GM18907 (cell line): ENCODE measurements around the gene FXYD2.
"Not testable (repeated sequence)": the region's sequence is repeated elsewhere in the genome, so short reads cannot be mapped to it uniquely, and the experiment has no call there.

ENCODE experiments used
- ATAC-seq: cut with Tn5 transposase; IDR thresholded peaks from one replicate; pipeline ENCODE4 v1.9.1; 2021; ENCODE audit warnings: mild to moderate bottlenecking, moderate library complexity; ENCODE audit not compliant: unreplicated experiment

Gene FXYD2

DNA sequence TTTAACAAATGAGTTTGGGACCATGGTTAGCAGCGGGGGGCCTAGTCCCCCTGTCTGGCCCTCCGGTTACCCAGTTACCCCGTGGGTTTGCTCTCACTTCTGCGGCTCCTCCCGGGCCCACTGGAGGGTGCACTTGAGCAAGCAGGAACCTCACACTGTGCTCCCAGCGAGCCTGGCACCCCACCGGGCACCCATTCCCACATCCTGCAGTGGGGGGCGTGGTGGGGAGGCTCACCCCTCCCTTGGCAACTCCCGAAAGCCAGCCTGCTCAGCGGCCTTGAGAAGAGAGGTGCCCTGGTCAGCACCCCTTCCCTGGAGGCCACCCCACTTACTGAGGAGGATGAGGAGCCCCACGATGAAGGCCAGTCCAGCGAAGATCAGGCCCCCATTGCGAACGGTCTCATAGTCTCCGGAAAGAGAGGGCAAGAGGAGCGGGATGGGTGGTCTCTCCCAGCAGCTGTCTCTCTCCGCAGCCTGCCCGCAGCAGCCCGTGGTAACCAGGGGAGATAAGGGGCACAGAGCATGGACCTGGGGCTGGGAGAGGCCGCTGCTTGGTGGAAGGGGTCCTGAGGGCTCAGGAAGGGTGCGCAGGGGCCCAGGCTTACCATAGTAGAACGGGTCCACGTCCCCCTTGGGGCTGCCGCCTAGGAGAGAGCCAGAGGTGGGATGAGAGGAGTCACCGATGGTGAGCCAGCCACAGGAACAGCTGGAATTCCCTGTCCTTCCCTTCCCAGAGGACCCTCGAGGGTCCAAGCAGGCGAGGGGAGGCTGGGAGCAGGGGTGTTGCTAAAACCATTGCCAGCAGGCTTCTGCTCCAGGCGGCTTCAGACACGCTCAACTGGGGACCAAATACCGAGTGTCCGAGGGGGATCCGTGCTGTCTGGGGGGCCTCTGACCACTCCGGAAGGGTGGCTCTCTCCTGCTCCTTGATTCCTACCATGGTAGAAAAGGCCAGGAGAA, 2.2 kb downstream of the FXYD2 start:
- no peak for ATAC-seq

DNA sequence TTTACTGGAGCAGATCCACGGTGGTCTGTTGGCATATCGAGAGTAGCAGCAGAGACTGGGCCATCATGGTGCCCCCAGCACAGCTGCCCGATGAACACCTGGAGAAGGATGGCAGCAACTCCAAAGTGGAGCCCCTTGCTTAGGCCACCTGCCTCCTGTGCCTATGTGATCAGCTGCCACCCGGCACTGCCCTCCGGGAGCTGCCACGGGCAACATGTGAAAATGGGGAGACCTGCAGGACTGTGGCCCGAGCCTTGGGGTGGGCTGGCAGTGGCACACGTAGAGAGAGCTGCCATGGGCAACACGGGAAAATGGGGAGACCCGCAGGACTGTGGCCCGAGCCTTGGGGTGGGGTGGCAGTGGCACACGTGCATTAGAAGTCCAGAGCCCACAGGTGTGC, 3.1 kb downstream of the FXYD2 start:
- ATAC-seq: no peak

DNA sequence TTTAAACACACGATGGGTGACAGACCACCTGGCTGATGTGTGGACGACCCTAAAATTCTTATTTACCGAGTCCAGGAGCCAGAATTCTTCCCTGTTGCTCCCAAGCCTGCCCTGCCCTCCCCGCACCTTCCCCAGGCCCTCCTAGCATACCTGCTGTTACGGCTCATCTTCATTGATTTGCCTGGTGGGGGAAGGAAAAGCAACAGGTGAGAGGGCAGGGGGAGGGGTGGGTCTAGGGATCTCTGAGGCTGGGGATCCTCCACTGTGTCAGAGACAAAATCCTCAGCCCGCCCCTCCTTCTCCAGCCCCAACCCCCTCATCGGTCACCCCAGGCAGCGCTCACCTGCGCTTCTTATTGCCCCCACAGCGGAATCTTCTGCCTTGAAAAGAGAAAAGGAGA, 4.0 kb downstream of the FXYD2 start:
- no peak for ATAC-seq

DNA sequence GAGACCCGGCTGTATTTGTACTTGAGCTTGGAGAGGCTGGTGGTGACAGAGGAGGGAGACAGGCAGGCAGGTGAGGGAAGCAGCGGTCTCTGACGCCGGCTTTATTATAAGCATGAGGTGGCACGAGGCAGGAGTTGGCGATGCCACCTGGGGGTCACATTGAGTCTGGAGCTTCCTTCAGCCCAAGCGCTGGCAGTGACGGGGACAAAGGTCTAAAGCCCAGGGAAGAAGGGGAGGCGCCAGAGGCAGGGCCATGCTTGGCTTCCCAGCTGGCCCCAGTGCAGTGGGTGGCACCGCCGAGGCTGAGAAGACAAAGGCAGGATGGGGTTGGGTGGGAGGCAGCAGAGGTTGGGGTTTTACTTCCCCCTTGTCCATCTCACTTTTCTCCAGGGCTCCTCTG, 4.5 kb downstream of the FXYD2 start:
- ATAC-seq: no peak

DNA sequence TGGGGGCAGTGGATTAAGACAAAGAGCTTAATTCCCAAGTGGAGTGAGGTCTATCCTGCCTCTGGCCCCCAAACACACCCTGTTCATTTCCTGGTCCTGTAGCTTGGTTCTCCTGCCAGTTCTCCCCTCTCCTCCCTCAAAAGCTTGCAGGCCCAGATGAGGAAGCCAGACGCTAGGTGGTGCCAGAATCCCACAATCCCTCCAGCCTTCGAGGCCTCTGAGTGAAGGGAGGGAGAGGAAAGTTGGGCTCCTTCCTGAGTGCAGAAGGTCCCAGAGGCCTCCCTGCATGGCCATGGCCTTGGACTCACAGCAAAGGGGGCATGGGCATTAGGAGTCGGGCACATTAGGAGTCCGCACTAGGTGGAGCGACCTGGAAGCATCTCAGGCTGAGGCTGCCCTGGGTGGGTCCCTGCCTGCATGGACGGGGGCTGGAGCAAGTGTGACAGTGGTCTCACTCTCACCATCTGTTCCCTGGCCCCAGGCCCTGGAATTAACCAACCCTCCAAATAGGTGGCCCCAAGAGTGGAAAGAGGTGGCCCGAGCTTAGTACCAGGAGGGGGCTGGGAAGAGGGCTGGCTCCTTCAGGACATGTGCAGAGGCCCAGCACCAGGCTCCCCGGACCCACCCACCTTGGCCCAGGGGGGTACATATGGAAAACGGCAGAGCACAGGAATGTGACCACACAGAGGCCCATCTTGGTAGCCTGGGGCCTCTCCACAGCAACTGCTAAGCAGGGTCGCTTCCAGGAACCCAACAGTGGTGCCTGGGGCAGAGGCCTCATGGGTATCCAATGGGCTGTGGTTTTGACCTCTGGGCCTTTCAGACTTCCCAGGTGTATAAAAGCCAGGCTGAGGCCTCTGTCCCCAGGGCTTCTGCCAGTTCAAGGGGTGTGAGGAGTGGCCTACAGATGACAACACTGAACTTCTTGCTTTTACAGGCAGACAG, 5.2 kb downstream of the FXYD2 start:
- no peak for ATAC-seq

DNA sequence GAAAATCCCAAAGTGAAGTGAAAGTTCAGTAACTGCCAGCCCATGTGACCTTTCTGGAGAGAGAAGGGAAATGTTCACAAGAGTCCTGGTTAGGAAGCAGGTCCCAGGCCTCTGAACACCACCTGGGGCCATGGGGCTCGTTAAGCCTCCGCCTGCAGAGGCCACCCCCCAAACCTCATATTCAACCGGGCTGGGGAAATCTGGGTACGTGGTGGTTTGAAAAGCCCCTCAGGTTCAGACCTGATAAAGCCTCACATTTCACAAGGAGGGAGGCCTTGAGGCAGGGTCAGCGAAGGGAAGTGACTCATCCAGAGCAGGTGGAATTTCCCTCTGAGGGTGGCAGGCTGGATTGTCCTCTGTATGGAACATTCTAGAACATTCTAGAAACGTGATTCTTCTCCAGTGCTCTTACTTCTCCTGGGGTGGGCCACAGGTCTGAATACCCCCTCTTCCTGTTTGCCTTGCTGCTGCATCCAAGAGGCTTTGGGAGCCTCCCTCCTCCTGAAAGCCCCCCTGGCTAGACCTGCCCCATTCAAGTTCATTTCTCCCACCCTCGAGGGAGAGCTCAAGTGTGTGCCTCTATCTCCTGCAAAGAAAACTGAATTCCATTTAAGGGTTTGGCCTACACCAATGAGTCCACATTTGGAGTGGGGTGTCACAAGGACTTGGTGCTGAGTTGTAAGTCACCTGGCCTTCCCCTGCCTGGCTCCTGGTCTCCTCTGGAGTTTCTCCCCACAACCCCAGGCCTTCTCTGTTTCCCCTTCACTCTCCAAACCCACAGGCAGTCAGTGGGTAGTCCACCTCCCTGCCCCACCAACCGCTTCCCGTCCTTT, 6.3 kb downstream of the FXYD2 start:
- peak; percentile 32 for ATAC-seq

DNA sequence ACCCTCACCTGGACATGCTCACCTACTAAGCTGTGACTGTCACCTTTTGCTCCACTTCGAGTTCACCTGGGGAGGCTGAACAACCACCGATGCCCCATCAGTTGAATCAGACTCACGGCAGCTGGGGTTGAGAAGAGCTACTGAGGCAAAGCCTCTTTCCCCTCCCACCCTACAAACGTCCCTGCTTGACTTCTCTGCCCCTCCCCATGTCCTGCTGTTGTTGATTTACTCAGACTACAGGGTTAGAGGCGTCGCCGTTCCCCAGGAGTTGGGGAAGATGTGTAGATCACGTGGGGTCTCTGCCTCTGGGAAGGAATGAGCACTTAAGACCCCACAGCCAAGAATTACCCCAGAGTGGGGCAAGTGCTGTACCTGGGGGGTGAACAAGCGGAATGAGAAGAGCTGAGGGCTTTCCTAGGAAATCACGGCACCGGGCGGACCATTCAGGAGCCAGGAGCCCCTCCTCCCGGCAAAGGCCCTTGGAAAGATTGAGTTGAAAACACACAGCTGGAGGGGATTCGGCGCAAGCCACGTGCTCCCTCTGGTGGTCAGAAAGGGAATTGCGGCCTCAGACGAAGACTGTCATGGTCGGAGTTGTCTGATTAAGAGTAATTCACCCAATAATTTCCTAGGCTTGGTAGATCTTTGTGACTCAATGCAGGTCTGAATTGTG, 7.0 kb downstream of the FXYD2 start:
- peak; percentile 27 for ATAC-seq

DNA sequence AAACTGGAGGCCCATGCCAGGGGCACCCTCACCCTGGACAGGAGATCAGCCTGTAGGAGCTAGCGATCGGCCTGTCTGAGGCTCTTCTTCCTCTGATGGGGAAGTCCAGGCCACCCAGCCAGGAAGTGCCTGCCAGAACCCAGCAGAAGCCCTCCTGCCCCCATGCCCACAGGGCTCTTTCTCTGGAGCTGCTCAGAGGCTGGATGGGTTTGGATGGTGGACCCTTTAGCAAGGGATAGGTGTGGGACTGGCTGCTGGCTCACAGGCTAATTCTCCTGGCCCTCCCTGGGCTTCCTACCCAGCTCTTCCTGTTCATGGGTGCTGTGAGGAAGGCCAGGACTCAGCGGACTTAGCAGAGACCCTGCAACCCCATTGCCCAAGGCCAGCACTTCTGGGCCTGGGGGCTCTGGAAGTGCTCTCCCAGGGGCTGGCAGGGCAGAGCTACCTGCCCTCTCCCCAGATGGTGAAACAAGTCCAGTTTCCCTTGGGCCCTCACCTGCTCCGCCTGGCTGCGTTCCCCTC, 7.6 kb downstream of the FXYD2 start:
- ATAC-seq: no peak

DNA sequence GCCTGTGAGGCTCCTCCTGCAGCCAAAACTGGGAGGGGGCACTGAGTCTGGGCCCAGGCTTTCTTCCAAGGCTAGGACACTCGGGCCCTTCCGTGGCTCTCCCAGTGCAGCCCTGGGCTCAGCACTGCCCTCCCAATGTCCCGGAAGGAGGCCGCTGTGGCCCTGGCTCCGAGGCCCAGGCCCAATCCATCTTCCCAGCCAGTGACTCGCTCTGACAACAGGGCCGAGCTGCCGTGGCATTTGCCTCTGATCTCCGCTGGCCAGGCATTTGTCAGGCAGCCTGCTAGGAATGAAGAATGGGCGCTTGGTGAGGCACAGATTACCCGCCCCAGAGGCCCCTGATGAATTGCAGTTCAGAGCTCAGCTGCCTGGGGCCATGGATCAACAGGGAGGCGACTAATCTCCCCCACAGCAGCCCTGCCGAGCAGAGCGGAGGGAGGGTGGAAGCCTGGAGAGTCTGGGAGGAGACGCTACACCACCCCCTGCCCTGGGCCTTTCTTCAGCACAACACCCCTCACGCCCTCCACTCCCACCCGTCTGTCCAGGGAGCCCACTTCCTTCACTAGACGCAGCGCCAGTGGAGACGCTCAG, 8.3 kb downstream of the FXYD2 start:
- ATAC-seq: no peak

DNA sequence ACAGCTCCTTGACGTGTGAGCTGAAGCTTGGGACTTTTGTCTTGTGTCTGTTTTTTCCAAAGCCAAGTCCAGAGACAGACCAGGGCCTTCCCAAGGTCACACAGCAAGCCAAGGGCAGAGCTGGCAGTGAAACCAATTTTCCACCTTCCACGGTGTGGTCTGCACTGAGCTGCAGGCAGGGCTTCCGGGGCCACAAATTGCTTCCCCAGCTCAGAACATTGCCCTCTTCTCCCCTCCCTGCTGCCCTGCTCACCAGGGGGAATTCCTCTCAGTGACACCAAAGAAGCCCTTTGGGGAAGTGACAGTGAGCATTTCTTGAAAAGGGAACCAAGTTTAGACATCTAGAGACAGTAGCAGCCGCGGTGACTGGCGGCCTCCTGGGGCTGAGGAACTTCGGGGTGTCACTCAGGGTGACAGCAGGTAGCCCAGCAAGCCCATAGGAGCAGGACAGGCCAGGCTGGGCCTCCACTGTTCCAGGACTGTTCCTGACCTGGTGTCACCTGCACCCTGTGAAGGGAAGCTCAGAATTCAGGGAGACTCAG, 9.2 kb downstream of the FXYD2 start:
- peak; percentile 53 for ATAC-seq

DNA sequence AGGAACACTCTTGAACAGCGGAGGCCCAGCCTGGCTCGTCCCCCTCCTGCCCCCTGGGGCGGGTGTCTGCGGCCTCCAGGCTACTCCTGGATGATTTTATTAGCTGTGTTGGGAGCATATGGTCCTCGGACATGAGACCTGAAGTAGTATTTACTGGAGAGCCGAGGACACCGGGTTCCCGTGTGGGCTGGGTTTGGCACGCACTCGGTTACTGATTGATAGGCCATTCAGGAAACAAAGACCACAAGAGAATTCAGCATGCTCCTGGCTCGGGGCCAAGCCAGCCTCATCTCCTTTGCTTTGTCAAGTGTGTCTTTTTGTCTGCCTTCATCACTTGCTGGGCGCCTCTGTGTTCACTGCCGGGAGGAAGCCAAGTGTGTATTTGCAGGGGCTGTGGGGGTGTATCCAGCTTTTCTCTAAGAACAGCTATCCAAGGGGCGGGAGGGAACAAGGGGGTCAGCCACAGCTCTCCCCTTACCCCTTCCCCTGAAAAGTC, 9.7 kb downstream of the FXYD2 start:
- ATAC-seq: peak; percentile 48

DNA sequence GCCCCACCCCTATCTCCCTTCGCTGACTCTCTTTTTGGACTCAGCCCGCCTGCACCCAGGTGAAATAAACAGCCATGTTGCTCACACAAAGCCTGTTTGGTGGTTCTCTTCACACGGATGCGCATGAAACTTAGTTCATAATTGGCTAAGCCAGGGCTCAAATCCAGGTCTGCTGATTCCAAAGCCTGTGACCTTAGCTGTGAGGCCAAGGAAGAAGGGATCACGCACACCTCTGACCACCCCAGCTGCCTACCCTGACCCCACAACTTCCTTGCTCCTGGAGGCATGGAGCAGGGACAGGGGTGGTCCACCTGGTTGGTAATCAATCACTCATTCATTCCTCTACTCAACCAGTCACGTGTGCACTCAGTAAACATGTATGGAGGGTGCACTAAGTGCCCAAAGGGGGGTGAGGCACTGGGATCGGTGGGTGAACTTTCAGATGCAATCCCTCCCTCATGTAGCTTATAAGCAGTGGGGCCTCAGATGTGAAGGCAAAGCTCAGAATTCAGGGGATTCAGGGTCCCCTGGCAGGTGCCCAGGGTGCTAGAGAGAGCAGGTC, 10.3 kb downstream of the FXYD2 start:
- peak; percentile 13 for ATAC-seq

DNA sequence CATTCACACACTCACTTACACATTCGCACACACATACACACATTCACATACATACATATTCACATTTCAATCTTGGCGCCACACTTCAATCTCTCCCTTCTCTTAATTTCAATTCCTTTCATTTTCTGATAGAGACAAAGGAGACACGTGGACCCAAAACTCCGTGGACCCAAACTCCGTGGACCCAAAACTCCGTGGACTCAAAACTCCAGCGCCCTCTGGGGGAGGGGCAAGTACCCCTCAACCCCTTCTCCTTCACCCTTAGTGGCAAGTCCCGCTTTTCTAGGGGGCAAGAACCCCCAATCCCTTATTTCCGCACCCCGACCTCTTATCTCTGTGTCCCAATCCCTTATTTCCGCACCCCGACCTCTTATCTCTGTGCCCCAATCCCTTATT, 14.5 kb downstream of the FXYD2 start:
- ATAC-seq: not testable (repeated sequence)

DNA sequence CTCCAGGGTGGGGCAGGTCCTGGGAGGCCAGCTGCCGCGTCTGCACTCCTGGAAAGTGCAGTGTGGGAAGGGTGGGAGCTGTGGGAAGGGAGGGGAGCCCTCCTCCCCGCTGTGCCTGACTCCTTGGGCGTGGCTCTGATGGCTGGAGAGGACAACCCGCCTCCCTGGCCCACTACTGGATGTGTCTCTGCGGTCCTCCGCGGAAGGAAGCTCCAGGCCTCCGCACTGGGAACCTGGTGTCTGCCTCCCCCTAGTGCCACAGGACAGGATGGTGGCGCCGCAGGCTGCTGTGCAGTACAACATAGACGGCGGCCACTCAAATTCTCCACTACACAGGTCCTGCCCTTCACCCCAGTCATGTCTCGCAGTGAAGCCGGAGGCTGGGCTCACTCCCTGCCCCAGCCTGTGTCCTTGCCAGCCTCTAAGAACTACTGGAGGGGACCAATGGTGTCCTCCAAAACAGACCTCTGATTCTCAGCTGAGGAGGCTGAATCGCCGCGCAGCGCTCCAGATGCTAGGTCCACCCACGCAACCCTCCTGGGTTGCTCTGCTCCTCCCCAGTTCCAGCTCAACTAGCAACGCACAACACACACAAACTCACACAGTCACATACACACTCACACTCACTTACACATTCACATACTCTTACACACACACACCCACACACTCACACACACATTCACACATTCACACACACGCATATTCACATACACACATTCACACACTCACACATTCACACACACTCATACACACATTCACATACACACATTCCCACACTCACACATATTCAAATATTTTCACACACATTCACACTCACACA, 15.1 kb downstream of the FXYD2 start:
- no peak for ATAC-seq

DNA sequence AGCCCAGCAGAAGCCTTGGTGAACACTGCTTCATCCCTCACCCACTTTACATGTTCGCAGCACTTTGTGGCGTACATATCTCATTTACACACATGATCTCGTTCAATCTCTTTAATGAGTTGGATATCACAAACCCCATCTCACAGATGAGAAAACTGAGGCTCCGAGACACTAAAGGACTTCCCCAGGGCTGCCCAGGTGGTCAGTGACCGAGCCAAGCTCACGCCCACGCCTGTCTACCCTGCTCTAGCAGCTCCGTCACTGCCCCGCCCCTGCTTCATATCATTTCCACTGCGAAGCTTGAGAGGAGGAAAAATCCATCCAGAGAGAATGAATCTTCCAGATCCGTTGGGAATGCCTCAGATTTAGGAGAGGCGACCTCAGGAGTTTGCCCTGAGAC, 15.8 kb downstream of the FXYD2 start:
- ATAC-seq: no peak

DNA sequence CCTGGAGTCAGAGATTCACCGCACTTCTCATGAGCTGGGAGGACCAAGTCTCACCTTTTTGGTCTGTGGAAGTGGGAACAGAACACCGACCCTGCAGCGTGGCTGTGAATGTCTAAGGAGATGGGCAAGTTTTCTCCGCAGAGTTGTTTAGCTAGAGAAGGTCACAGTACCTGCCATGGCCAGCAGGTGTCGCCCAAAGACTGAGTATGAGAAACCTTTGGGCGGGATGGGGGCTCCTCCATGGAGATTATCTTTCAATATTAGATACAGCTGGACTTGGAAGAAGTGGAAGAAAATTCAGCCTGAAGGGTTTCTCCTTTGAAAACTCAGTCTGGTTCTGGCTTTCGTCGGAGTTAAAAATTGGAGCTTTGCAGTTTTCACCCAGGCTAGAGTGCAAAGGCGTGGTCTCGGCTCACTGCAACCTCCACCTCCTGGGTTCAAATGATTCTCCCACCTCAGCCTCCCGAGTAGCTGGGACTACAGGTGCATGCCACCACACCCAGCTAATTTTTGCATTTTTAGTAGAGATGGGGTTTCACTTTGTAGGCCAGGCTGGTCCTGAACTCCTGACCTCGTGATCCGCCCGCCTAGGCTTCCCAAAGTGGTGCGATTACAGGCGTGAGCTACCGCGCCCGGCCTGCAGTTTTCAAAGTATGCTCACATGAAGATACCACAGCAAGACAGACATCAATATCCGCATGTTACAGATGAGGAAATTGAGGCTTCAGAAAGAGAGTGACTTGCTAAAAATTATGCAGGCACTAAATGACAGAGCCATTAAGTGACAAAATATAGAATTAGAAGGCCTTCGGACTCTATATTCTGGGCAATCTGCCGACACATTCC, 16.8 kb downstream of the FXYD2 start:
- peak; percentile 48 for ATAC-seq

DNA sequence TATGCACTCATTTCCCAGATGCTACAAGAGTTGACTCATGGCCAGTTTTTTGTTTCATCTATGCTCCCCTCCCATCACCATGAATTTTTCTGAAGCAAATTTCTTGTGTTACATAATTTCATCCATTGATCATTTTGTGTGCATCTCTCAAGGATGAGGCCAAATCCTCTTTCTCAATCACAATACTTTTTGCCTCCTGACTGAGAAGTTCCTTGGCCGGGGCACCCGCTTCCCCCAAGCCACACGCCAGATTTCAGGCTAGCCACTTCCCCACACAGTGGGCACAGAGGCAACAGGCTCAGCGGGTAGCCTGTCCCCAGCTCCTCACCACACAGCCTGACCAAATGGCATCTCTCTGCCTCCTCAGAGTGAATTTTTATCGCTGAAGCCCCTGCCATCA, 17.7 kb downstream of the FXYD2 start:
- no peak for ATAC-seq
